Vagina (tissue), 2 donors: ENCODE data around the gene MS4A10. TPM values are rescaled to one million over a fixed set of nuclear protein-coding genes. Genes with fewer than 3 reads are reported as not detected.

Source experiments
- DNase-seq, 2 donors: peaks; one replicate each; pipeline ENCODE4 v3.0.0-alpha.2; 2017; ENCODE audit errors: extremely low spot score in 2 of 2
- H3K27ac ChIP-seq: fragments of 200-600 bp; sonication (generic); one replicate; pipeline ENCODE4 v1.5.1; 2019
- H3K27me3 ChIP-seq: fragments of 200-600 bp; sonication (generic); one replicate; pipeline ENCODE4 v1.5.1; 2019
- H3K36me3 ChIP-seq, 2 donors: fragments of 200-600 bp; sonication (generic); one replicate each; pipeline ENCODE4 v1.5.1; 2017 to 2019
- H3K4me1 ChIP-seq: fragments of 200-600 bp; sonication (generic); one replicate; pipeline ENCODE4 v1.5.1; 2019
- H3K4me3 ChIP-seq, 2 donors: fragments of 200-600 bp; sonication (generic); 1 replicate in 1 of 2; 2 replicates in 1 of 2; pipeline ENCODE4 v1.5.1; 2016 to 2019
- H3K9me3 ChIP-seq: fragments of 200-600 bp; sonication (generic); one replicate; pipeline ENCODE4 v1.5.1; 2019
- POLR2A ChIP-seq, 2 donors: fragments of 450-650 bp; IDR thresholded peaks; one replicate each; pipeline ENCODE4 v1.6.1; 2017; ENCODE audit warnings: antibody characterized with exemption in 2 of 2, mild to moderate bottlenecking in 2 of 2, moderate library complexity in 2 of 2
- POLR2AphosphoS5 ChIP-seq, 2 donors: sonication (generic); formaldehyde crosslinking; IDR thresholded peaks; one replicate each; pipeline ENCODE4 v1.9.0; 2017; ENCODE audit warnings: antibody characterized with exemption in 2 of 2, mild to moderate bottlenecking in 2 of 2, low read depth in 1 of 2; ENCODE audit not compliant: insufficient read depth in 1 of 2
- intact Hi-C: fragments of 100-400 bp; cut with DNase I; formaldehyde crosslinking; loops from one replicate; pipeline ENCODE4 v1.15.1; 2023
- total RNA-seq: library from RNA; depleted of rRNA; stranded (reverse); fragments of >200 nt; gene quantifications from one replicate; pipeline ENCODE4 v1.2.3, GENCODE V29; 2016
- TF ChIP-seq, protein P1 (sequence below), 3 experiments: fragments of 450-650 bp in 2 of 3; fragments of 200-600 bp in 1 of 3; sonication (generic) in 1 of 3; IDR thresholded peaks; one replicate each; pipeline ENCODE4 v1.5.1; 2017 to 2019; ENCODE audit warnings: antibody characterized with exemption in 3 of 3, mild to moderate bottlenecking in 2 of 3, moderate library complexity in 2 of 3

The MS4A10 gene
- total RNA-seq, 1 donor from 2014 or later, result not detected

- intact Hi-C loops, result no loop called here
- Histone ChIP-seq H3K27ac (no peak overlapping the region), H3K4me1 (no peaks in the 10 kb centered on the region), H3K9me3 (no peaks in the 10 kb centered on the region), H3K36me3 (no peaks in the 10 kb centered on the region), H3K4me3 (no peak overlapping the region), H3K27me3 (no peaks in the 10 kb centered on the region)
- TF ChIP-seq POLR2AphosphoS5 (IDR thresholded peaks at IDR 0.05; ENCODE audit: insufficient read depth in 1 of 2, low read depth in 1 of 2) (no peak), POLR2A (IDR thresholded peaks at IDR 0.05) (no peak)
- TF ChIP-seq, protein P1, sequence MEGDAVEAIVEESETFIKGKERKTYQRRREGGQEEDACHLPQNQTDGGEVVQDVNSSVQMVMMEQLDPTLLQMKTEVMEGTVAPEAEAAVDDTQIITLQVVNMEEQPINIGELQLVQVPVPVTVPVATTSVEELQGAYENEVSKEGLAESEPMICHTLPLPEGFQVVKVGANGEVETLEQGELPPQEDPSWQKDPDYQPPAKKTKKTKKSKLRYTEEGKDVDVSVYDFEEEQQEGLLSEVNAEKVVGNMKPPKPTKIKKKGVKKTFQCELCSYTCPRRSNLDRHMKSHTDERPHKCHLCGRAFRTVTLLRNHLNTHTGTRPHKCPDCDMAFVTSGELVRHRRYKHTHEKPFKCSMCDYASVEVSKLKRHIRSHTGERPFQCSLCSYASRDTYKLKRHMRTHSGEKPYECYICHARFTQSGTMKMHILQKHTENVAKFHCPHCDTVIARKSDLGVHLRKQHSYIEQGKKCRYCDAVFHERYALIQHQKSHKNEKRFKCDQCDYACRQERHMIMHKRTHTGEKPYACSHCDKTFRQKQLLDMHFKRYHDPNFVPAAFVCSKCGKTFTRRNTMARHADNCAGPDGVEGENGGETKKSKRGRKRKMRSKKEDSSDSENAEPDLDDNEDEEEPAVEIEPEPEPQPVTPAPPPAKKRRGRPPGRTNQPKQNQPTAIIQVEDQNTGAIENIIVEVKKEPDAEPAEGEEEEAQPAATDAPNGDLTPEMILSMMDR (IDR thresholded peaks at IDR 0.05), result no peak
- no peak for DNase-seq
Observed at GRCh38 chr11:60783911-60784310, 1.2 kb upstream of the MS4A10 start.

- H3K4me1 ChIP-seq, result no peaks in the 10 kb centered on the region
Observed at GRCh38 chr11:60785806-60786361, 751 bp downstream of the MS4A10 start.

DNA sequence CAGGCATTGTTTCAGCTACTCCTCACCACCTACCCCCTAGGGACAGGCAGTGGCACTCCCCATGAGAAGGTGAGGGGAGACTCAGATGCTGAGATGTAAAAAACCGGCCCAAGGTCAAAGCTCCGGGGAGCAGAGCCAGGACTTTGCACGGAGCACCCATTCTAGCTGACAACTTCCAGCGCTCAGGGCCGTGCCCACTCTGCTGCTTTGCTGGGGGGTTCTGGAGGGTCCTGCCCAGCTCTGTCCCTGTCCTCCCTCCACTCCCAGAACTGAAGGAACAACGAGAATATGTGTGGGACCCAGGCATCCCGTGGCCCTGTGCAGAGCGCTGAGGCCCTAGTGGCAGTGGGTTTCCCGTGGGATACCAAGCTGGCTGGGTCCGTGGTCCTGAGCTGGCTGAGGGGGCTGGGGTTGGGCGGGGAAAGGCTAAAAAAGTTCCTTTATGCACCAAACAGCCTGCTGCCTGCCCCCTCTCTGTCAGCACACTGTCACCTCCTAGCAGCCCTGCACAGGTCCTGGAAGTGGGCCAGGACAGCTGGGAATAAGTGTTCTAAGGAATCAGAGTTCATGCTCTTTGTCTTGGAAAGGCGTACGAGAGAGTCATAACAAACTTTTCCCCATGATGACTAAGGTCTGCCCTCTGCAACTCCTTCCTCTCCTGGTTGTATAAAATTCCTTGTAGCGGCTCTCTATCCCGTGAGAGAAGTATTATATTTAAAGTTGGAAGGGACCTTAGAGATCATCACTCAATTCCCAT, 1.9 kb downstream of the MS4A10 start:
- Histone ChIP-seq H3K36me3 (no peaks in the 10 kb centered on the region), H3K4me1 (no peaks in the 10 kb centered on the region), H3K9me3 (no peaks in the 10 kb centered on the region), H3K27me3 (no peaks in the 10 kb centered on the region), H3K4me3 (no peak overlapping the region), H3K27ac (no peak overlapping the region)
- no peak for DNase-seq
- TF ChIP-seq, protein P1 (IDR thresholded peaks at IDR 0.05), result no peak
- TF ChIP-seq POLR2AphosphoS5 (IDR thresholded peaks at IDR 0.05; ENCODE audit: insufficient read depth in 1 of 2, low read depth in 1 of 2) (no peak), POLR2A (IDR thresholded peaks at IDR 0.05) (no peak)
- intact Hi-C loops, result no loop called here

More at GRCh38 chr11:60785806-60786361, 751 bp downstream of the MS4A10 start:
- TF ChIP-seq POLR2A (IDR thresholded peaks at IDR 0.05), result no peak
- intact Hi-C loops, result no loop called here
- Histone ChIP-seq H3K36me3 (no peaks in the 10 kb centered on the region), H3K9me3 (no peaks in the 10 kb centered on the region), H3K4me3 (no peak overlapping the region), H3K27ac (no peak overlapping the region), H3K27me3 (no peaks in the 10 kb centered on the region)
- no peak for DNase-seq

DNA sequence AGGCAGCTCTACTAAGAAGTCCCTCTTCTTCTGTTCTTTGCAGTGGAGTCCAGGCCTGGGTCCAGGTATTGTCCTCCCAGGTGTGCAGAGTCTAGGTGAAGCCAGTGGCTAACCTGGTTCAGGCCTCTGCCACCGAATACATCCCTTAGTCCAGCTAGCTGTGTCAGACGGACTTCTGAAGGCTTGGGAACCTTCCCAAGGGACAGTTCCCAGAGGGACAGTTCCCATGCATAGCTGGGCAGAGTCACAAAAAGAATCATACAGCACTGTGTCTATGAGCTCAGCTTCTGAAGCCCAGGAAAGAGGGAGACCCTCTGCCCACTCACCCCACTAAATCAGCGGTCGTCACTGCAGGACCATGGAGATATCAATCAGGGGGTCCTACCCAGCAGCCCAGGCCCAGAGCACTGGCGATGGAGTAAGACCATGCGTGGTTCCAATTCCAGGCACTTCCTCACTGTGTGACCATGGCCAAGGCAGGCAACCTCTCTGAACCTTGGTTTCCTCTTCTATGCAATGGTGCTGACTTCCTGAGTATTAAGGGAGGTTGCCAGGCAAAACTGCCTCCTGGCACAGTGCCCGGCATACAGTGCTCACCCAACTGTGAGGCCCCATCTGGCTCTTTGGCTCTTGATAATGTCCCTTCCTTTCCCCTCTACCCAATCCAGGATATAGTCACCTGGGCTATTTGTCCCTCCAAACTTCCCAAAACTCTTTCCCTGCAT, 3.4 kb downstream of the MS4A10 start:
- no peak for DNase-seq
- no peaks in the 10 kb centered on the region for H3K36me3 ChIP-seq
- no peak overlapping the region for H3K4me3 ChIP-seq
- no peak for TF ChIP-seq POLR2A (IDR thresholded peaks at IDR 0.05)
- TF ChIP-seq POLR2AphosphoS5 (IDR thresholded peaks at IDR 0.05; ENCODE audit: insufficient read depth in 1 of 2, low read depth in 1 of 2), result no peak
- TF ChIP-seq, protein P1 (IDR thresholded peaks at IDR 0.05), result no peak
- no peak overlapping the region for H3K27ac ChIP-seq
- intact Hi-C loops, result no loop called here
- H3K4me1 ChIP-seq, result no peaks in the 10 kb centered on the region
- H3K9me3 ChIP-seq, result no peaks in the 10 kb centered on the region
- H3K27me3 ChIP-seq, result no peaks in the 10 kb centered on the region

- no peaks in the 10 kb centered on the region for H3K9me3 ChIP-seq
- no peak for DNase-seq
- TF ChIP-seq, protein P1 (IDR thresholded peaks at IDR 0.05), result no peak
- no peak for TF ChIP-seq POLR2AphosphoS5 (IDR thresholded peaks at IDR 0.05; ENCODE audit: insufficient read depth in 1 of 2, low read depth in 1 of 2)
- no peak for TF ChIP-seq POLR2A (IDR thresholded peaks at IDR 0.05)
- no peaks in the 10 kb centered on the region for H3K4me1 ChIP-seq
- intact Hi-C loops, result no loop called here
- H3K27ac ChIP-seq, result no peak overlapping the region
- H3K27me3 ChIP-seq, result no peaks in the 10 kb centered on the region
- H3K36me3 ChIP-seq, result no peaks in the 10 kb centered on the region
- H3K4me3 ChIP-seq, result no peak overlapping the region
Observed at GRCh38 chr11:60790726-60791125, 5.6 kb downstream of the MS4A10 start.
